IMR-90 (cell line): ENCODE results near the gene KRTAP6-2. TPM values are rescaled to one million over a fixed set of nuclear protein-coding genes. Genes with fewer than 3 reads are reported as not detected.

Source experiments
- ATAC-seq: fragments of 200-7000 bp; cut with Tn5 transposase; 2 replicates; pipeline ENCODE4 v1.9.1; 2020; ENCODE audit warnings: low read depth, mild to moderate bottlenecking, moderate library complexity
- BruUV-seq: library from RNA; stranded (reverse); fragments of 400-500 nt; replicated peaks from 2 replicates; lab custom pipeline; 2021; lab: Mats Ljungman, UMichigan
- CTCF ChIA-PET: fragments of 300-600 bp; formaldehyde crosslinking; extraction: SDS; loops from one replicate; lab custom pipeline; 2021; ENCODE audit warnings: antibody characterized with exemption; lab: Yijun Ruan, JAX
- POLR2A ChIA-PET: fragments of 300-600 bp; sonication (Branson Sonifier 250); formaldehyde crosslinking; loops from one replicate; lab custom pipeline; 2022; ENCODE audit warnings: antibody characterized with exemption; ENCODE audit not compliant: unreplicated experiment; lab: Charles Lee
- DNase-seq: peaks from one replicate; pipeline ENCODE4 v3.0.0; 2013
- H2AFZ ChIP-seq: replicated peaks from 2 replicates; pipeline ENCODE3; 2013; ENCODE audit warnings: low read length, mild to moderate bottlenecking; ENCODE audit not compliant: poor library complexity
- H2AK5ac ChIP-seq: 2 replicates; pipeline ENCODE4 v1.6.1; 2013; ENCODE audit warnings: low read depth, low read length, inconsistent platforms
- H2AK9ac ChIP-seq: replicated peaks from 2 replicates; pipeline ENCODE3; 2013; ENCODE audit warnings: mild to moderate bottlenecking, low read depth, low read length, moderate library complexity; ENCODE audit not compliant: poor library complexity
- H2BK120ac ChIP-seq: 2 replicates; pipeline ENCODE4 v1.6.1; 2013; ENCODE audit warnings: low read depth, low read length, inconsistent platforms
- H2BK15ac ChIP-seq: 3 replicates; pipeline ENCODE4 v1.6.1; 2013; ENCODE audit warnings: low read depth, low read length, inconsistent platforms
- H2BK20ac ChIP-seq: 2 replicates; pipeline ENCODE4 v1.6.1; 2013; ENCODE audit warnings: low read depth, mild to moderate bottlenecking, inconsistent platforms, low read length, moderate library complexity
- H2BK5ac ChIP-seq: 2 replicates; pipeline ENCODE4 v1.6.1; 2013; ENCODE audit warnings: mild to moderate bottlenecking, low read depth, low read length, inconsistent platforms; ENCODE audit not compliant: poor library complexity, severe bottlenecking
- H3K14ac ChIP-seq: replicated peaks from 2 replicates; pipeline ENCODE4 v1.6.1; 2013; ENCODE audit warnings: low read depth, low read length, inconsistent platforms
- H3K18ac ChIP-seq: 2 replicates; pipeline ENCODE4 v1.6.1; 2013; ENCODE audit warnings: low read depth, low read length, control low read depth
- H3K23ac ChIP-seq: 2 replicates; pipeline ENCODE4 v1.6.1; 2013; ENCODE audit warnings: low read depth, low read length, inconsistent platforms
- H3K27ac ChIP-seq: 2 replicates; pipeline ENCODE4 v1.5.1; 2013; ENCODE audit warnings: mild to moderate bottlenecking, control low read depth, low read length; ENCODE audit not compliant: insufficient read depth
- H3K27me3 ChIP-seq: 2 replicates; pipeline ENCODE4 v1.6.1; 2013; ENCODE audit warnings: low read length; ENCODE audit not compliant: control insufficient read depth, insufficient read depth
- H3K36me3 ChIP-seq: 2 replicates; pipeline ENCODE4 v1.6.1; 2013; ENCODE audit warnings: low read length, mixed read lengths; ENCODE audit not compliant: control insufficient read depth, insufficient read depth
- H3K4ac ChIP-seq: 2 replicates; pipeline ENCODE4 v1.6.1; 2013; ENCODE audit warnings: low read depth, low read length, inconsistent platforms
- H3K4me1 ChIP-seq: 2 replicates; pipeline ENCODE4 v1.6.1; 2013; ENCODE audit warnings: low read length, mixed read lengths; ENCODE audit not compliant: control insufficient read depth, insufficient read depth
- H3K4me2 ChIP-seq: 2 replicates; pipeline ENCODE4 v1.6.1; 2013; ENCODE audit warnings: low read depth, mild to moderate bottlenecking, control low read depth, low read length, moderate library complexity
- H3K4me3 ChIP-seq: 2 replicates; pipeline ENCODE4 v1.5.1; 2013; ENCODE audit warnings: low read depth, mild to moderate bottlenecking, control low read depth, low read length, moderate library complexity; ENCODE audit not compliant: insufficient read depth
- H3K56ac ChIP-seq: 2 replicates; pipeline ENCODE4 v1.6.1; 2013; ENCODE audit warnings: low read length, inconsistent platforms; ENCODE audit not compliant: insufficient read depth; ENCODE audit errors: extremely low read depth
- H3K79me1 ChIP-seq, 2 experiments: 2 replicates each; pipeline ENCODE4 v1.6.1; 2013; ENCODE audit warnings: low read length in 2 of 2, inconsistent platforms in 1 of 2, low read depth in 1 of 2
- H3K9ac ChIP-seq: 2 replicates; pipeline ENCODE4 v1.6.1; 2013; ENCODE audit warnings: low read depth, low read length, control low read depth
- H3K9me1 ChIP-seq: 2 replicates; pipeline ENCODE4 v1.6.1; 2013; ENCODE audit warnings: low read length, inconsistent platforms; ENCODE audit not compliant: insufficient read depth
- H3K9me3 ChIP-seq: 2 replicates; pipeline ENCODE4 v1.6.1; 2013; ENCODE audit warnings: low read length; ENCODE audit not compliant: control insufficient read depth, insufficient read depth
- H4K20me1 ChIP-seq: 2 replicates; pipeline ENCODE4 v1.6.1; 2013; ENCODE audit warnings: low read length, inconsistent platforms; ENCODE audit not compliant: insufficient read depth
- H4K5ac ChIP-seq: 2 replicates; pipeline ENCODE4 v1.6.1; 2013; ENCODE audit warnings: mild to moderate bottlenecking, low read depth, low read length, control low read depth
- H4K8ac ChIP-seq, 2 experiments: 2 replicates each; pipeline ENCODE4 v1.6.1; 2013; ENCODE audit warnings: low read depth in 2 of 2, low read length in 2 of 2, control low read depth in 1 of 2, inconsistent platforms in 1 of 2
- H4K91ac ChIP-seq: 2 replicates; pipeline ENCODE4 v1.6.1; 2013; ENCODE audit warnings: low read depth, low read length, inconsistent platforms; ENCODE audit not compliant: insufficient read depth
- ELK1 ChIP-seq: fragments of 150-350 bp; IDR thresholded peaks from 2 replicates; pipeline ENCODE4 v1.6.1; 2016; ENCODE audit warnings: low read depth, mild to moderate bottlenecking, low read length, moderate library complexity, borderline replicate concordance
- MXI1 ChIP-seq: IDR thresholded peaks from 2 replicates; pipeline ENCODE4 v1.6.1; 2012; ENCODE audit warnings: low read depth, mild to moderate bottlenecking, low read length, moderate library complexity, borderline replicate concordance
- NFE2L2 ChIP-seq: fragments of 150-350 bp; IDR thresholded peaks from 2 replicates; pipeline ENCODE4 v1.6.1; 2016; ENCODE audit warnings: low read depth, mild to moderate bottlenecking, low read length
- RAD21 ChIP-seq: IDR thresholded peaks from 2 replicates; pipeline ENCODE4 v1.6.1; 2012; ENCODE audit warnings: low read length, improper control_type of control experiment
- RCOR1 ChIP-seq: IDR thresholded peaks from 2 replicates; pipeline ENCODE4 v1.6.1; 2012; ENCODE audit warnings: mild to moderate bottlenecking, low read length, improper control_type of control experiment; ENCODE audit not compliant: insufficient replicate concordance
- USF2 ChIP-seq: fragments of 150-350 bp; IDR thresholded peaks from 2 replicates; pipeline ENCODE4 v1.6.1; 2017; ENCODE audit warnings: mild to moderate bottlenecking, antibody characterized with exemption, low read length, low read depth
- dilution Hi-C: fragments of 300-500 bp; cut with HindIII; formaldehyde crosslinking; loops from one replicate; pipeline ENCODE4 v1.14.3; 2018; ENCODE audit warnings: low sequenced_read_pairs; ENCODE audit not compliant: unreplicated experiment
- in situ Hi-C: fragments of 300-500 bp; cut with MboI; formaldehyde crosslinking; loops from 3 replicates; pipeline ENCODE4 v1.14.3; 2019; ENCODE audit warnings: low sequenced_read_pairs, inconsistent platforms, mixed read lengths
- intact Hi-C: fragments of 100-400 bp; cut with micrococcal nuclease; formaldehyde crosslinking; loops from 2 replicates; pipeline ENCODE4 v1.10.0; 2022
- polyA plus RNA-seq, 3 experiments: library from polyadenylated mRNA; depleted of rRNA; stranded (reverse); fragments of >200 nt; gene quantifications; 2 replicates each; pipeline ENCODE4 v1.2.3, GENCODE V29; 2012; ENCODE audit warnings: low replicate concordance in 1 of 3
- total RNA-seq: library from RNA; depleted of rRNA; stranded (reverse); fragments of >200 nt; gene quantifications from 2 replicates; pipeline ENCODE4 v1.2.3, GENCODE V29; 2012

KRTAP6-2 gene
- total and polyA plus RNA-seq, 2 of the 4 experiments (the other 2 are of a cell fraction): not detected

DNA sequence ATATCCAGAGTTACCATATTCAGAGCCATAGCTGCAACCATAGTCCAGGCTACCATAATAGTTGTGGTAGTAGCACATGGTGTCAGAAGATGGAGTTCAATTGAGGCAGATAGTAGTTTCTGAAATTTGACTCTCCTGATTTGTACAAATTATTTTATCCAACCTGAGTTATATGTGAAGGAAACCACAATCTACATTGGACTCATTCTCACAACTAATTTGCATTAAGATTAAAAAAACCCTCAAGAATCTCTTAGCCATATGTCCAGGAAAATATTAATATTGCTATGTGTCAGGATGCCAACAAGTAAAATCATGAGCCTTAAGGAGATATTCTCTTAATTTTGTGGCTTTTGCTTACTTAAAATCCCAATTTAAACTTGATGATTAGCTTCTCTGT lies 8.4 kb downstream of the KRTAP6-2 start, which contains the start of gene KRTAP22-2:
Gene KRTAP22-2, minus strand, starts transcription at position 101 of the 400 bp plus-strand sequence.
- CTCF ChIA-PET: no interaction called here
- H3K4ac ChIP-seq: no peak within 1 kb of the TSS

More for the DNA sequence above, 8.4 kb downstream of the KRTAP6-2 start, which contains the start of gene KRTAP22-2:
- Histone ChIP-seq H4K5ac (no peak within 1 kb of the TSS), H3K18ac (no peak within 1 kb of the TSS), H3K4me2 (no peak within 1 kb of the TSS), H2AK5ac (no peak within 1 kb of the TSS), H3K56ac (no peak within 1 kb of the TSS), H3K4me3 (no peak within 1 kb of the TSS), H3K27me3 (no peaks in the 10 kb centered on the region), H3K9me3 (peaks cover 7% of the 10 kb centered on the region), H2BK20ac (no peak within 1 kb of the TSS), H3K23ac (no peak within 1 kb of the TSS), H2BK15ac (no peak within 1 kb of the TSS), H2AFZ (no peak within 1 kb of the TSS), H3K9me1 (no peaks in the 10 kb centered on the region), H3K4me1 (no peaks in the 10 kb centered on the region), H4K91ac (no peak within 1 kb of the TSS), H3K36me3 (no peaks in the 10 kb centered on the region), H4K8ac (no peak within 1 kb of the TSS), H3K9ac (no peak within 1 kb of the TSS), H3K14ac (no peak within 1 kb of the TSS), H3K79me1 (no peaks in the 10 kb centered on the region), H2AK9ac (no peak within 1 kb of the TSS), H2BK120ac (no peak within 1 kb of the TSS), H2BK5ac (no peak within 1 kb of the TSS), H3K27ac (no peak within 1 kb of the TSS), H4K20me1 (no peaks in the 10 kb centered on the region)
- ATAC-seq (no peak), DNase-seq (no peak)
- TF ChIP-seq RCOR1 (no peak), RAD21 (no peak), NFE2L2 (no peak), USF2 (no peak), ELK1 (no peak), MXI1 (no peak)
- in situ Hi-C loops (no loop called here), intact Hi-C loops (no loop called here), dilution Hi-C loops (no loop called here)
- BruUV-seq: no TSS peak
- POLR2A ChIA-PET: no interaction called here
